ENCODE measurements around the gene UBA6.
"Not testable (repeated sequence)": the region's sequence is repeated elsewhere in the genome, so short reads cannot be mapped to it uniquely, and the experiment has no call there.

The UBA6 gene

GRCh38 chr4:67668315-67668714 is 32.6 kb downstream of the UBA6 start:
- DNase-seq (ENCODE audit: low read depth in 2 of 2): no peak

- no peak for DNase-seq (ENCODE audit: low read depth in 2 of 2)
Observed at GRCh38 chr4:67660418-67660817, 40.5 kb downstream of the UBA6 start.

- no peak for DNase-seq (ENCODE audit: low read depth in 2 of 2)
Observed at GRCh38 chr4:67659065-67659464, 41.9 kb downstream of the UBA6 start.

- peak in 1 of 2 donors; percentile 19 for DNase-seq (ENCODE audit: low read depth in 2 of 2)
Observed at GRCh38 chr4:67658302-67658701, 42.7 kb downstream of the UBA6 start.

- no peak for DNase-seq (ENCODE audit: low read depth in 2 of 2)
Observed at GRCh38 chr4:67651536-67651935, 49.4 kb downstream of the UBA6 start.

- DNase-seq (ENCODE audit: low read depth in 2 of 2): no peak
Observed at GRCh38 chr4:67638136-67638535, 62.8 kb downstream of the UBA6 start.

- not testable (repeated sequence) for DNase-seq (ENCODE audit: low read depth in 2 of 2)
Observed at GRCh38 chr4:67636978-67637377, 64.0 kb downstream of the UBA6 start.

- DNase-seq (ENCODE audit: low read depth in 2 of 2): no peak
Observed at GRCh38 chr4:67635331-67635730, 65.6 kb downstream of the UBA6 start.

GRCh38 chr4:67634741-67635140 is 66.2 kb downstream of the UBA6 start:
- DNase-seq (ENCODE audit: low read depth in 2 of 2): no peak

- no peak for DNase-seq (ENCODE audit: low read depth in 2 of 2)
Observed at GRCh38 chr4:67632492-67632891, 68.5 kb downstream of the UBA6 start.

- DNase-seq (ENCODE audit: low read depth in 2 of 2): no peak
Observed at GRCh38 chr4:67624939-67625338, 76.0 kb downstream of the UBA6 start.

- no peak for DNase-seq (ENCODE audit: low read depth in 2 of 2)
Observed at GRCh38 chr4:67616478-67616877, 84.5 kb downstream of the UBA6 start.

GRCh38 chr4:67615119-67615518 is 85.8 kb downstream of the UBA6 start:
- no peak for DNase-seq (ENCODE audit: low read depth in 2 of 2)

GRCh38 chr4:67614186-67614585 is 86.8 kb downstream of the UBA6 start:
- DNase-seq (ENCODE audit: low read depth in 2 of 2): no peak

- DNase-seq (ENCODE audit: low read depth in 2 of 2): no peak
Observed at GRCh38 chr4:67608027-67608426, 92.9 kb downstream of the UBA6 start.

GRCh38 chr4:67604749-67605148 is 96.2 kb downstream of the UBA6 start:
- no peak for DNase-seq (ENCODE audit: low read depth in 2 of 2)

GRCh38 chr4:67604029-67604381 is 97.0 kb downstream of the UBA6 start:
- no peak for DNase-seq (ENCODE audit: low read depth in 2 of 2)

GRCh38 chr4:67603310-67604028 is 97.5 kb downstream of the UBA6 start:
- DNase-seq (ENCODE audit: low read depth in 2 of 2): no peak

- DNase-seq (ENCODE audit: low read depth in 2 of 2): no peak
Observed at GRCh38 chr4:67593741-67594175, 107.2 kb downstream of the UBA6 start.

GRCh38 chr4:67587156-67587555 is 113.8 kb downstream of the UBA6 start:
- DNase-seq (ENCODE audit: low read depth in 2 of 2): no peak

- DNase-seq (ENCODE audit: low read depth in 2 of 2): no peak
Observed at GRCh38 chr4:67584496-67584895, 116.5 kb downstream of the UBA6 start.

- DNase-seq (ENCODE audit: low read depth in 2 of 2): no peak
Observed at GRCh38 chr4:67581913-67582312, 119.0 kb downstream of the UBA6 start.

- no peak for DNase-seq (ENCODE audit: low read depth in 2 of 2)
Observed at GRCh38 chr4:67581208-67581857, 119.6 kb downstream of the UBA6 start.

GRCh38 chr4:67580577-67580976 is 120.4 kb downstream of the UBA6 start:
- no peak for DNase-seq (ENCODE audit: low read depth in 2 of 2)

Data from activated CD4-positive, alpha-beta T cell treated with anti-CD3 and anti-CD28 coated beads for 24 hours (primary cell).